NB4 (cell line): ENCODE data around the gene NXN.

Source experiments
- CTCF ChIP-seq: IDR thresholded peaks from one replicate; pipeline ENCODE4 v1.5.1; 2012; ENCODE audit warnings: low read depth, low read length
- MAX ChIP-seq: IDR thresholded peaks from 2 replicates; pipeline ENCODE4 v1.6.1; 2011; ENCODE audit warnings: low read depth, low read length
- POLR2A ChIP-seq: IDR thresholded peaks from 2 replicates; pipeline ENCODE4 v1.6.1; 2011; ENCODE audit warnings: mild to moderate bottlenecking; ENCODE audit not compliant: insufficient read length; ENCODE audit errors: extremely low read depth

GRCh38 chr17:750431-751037, 229.0 kb downstream of the NXN start:
- TF ChIP-seq CTCF: no peak
- no peak for TF ChIP-seq POLR2A
- no peak for TF ChIP-seq MAX
